Brain microvascular endothelial cell (primary cell): ENCODE measurements around the gene LRRC4C.

ENCODE experiments used
- DNase-seq: peaks from one replicate; pipeline ENCODE4 v3.0.0-alpha.2; 2020
- H3K27ac ChIP-seq: fragments of 250-450 bp; sonication (Bioruptor Pico); 2 replicates; pipeline ENCODE4 v1.5.1; 2020; ENCODE audit warnings: mild to moderate bottlenecking, moderate library complexity
- H3K27me3 ChIP-seq: fragments of 250-450 bp; sonication (Bioruptor Pico); replicated peaks from 2 replicates; pipeline ENCODE4 v1.5.1; 2020; ENCODE audit warnings: mild to moderate bottlenecking
- H3K36me3 ChIP-seq: fragments of 250-450 bp; sonication (Bioruptor Pico); replicated peaks from 2 replicates; pipeline ENCODE4 v1.5.1; 2020; ENCODE audit warnings: mild to moderate bottlenecking
- H3K4me3 ChIP-seq: 2 replicates; pipeline ENCODE4 v1.5.1; 2011; ENCODE audit warnings: low read depth, mild to moderate bottlenecking, control low read depth, low read length, moderate library complexity
- CTCF ChIP-seq: IDR thresholded peaks from 2 replicates; pipeline ENCODE4 v1.5.1; 2011; ENCODE audit warnings: low read depth, mild to moderate bottlenecking, moderate library complexity, low read length, control low read depth, inconsistent platforms; ENCODE audit errors: missing control alignments
- in situ Hi-C: cut with HindIII; loops from 2 replicates; pipeline ENCODE4 v1.10.0; 2017; ENCODE audit warnings: low sequenced_read_pairs, low pct_ligation_motif_present

LRRC4C gene

GRCh38 chr11:41081756-41082285 lies 377.6 kb downstream of the LRRC4C start:
- TF ChIP-seq CTCF = no peak
- in situ Hi-C loops = no loop called here
- no peak for DNase-seq
- Histone ChIP-seq H3K27me3 (no peaks in the 10 kb centered on the region), H3K36me3 (no peaks in the 10 kb centered on the region), H3K27ac (no peak overlapping the region), H3K4me3 (no peak overlapping the region)

- in situ Hi-C loops = no loop called here
- no peak overlapping the region for H3K4me3 ChIP-seq
- H3K36me3 ChIP-seq = no peaks in the 10 kb centered on the region
- H3K27me3 ChIP-seq = no peaks in the 10 kb centered on the region
- DNase-seq = no peak
- H3K27ac ChIP-seq = no peak overlapping the region
- TF ChIP-seq CTCF = no peak
Measured at GRCh38 chr11:41074318-41074717, 385.1 kb downstream of the LRRC4C start.

- DNase-seq = no peak
- in situ Hi-C loops = no loop called here
- no peaks in the 10 kb centered on the region for H3K27me3 ChIP-seq
- H3K27ac ChIP-seq = no peak overlapping the region
- H3K4me3 ChIP-seq = no peak overlapping the region
- H3K36me3 ChIP-seq = no peaks in the 10 kb centered on the region
- TF ChIP-seq CTCF = no peak
Measured at GRCh38 chr11:41065432-41065831, 394.0 kb downstream of the LRRC4C start.

GRCh38 chr11:41058138-41058537 lies 401.3 kb downstream of the LRRC4C start:
- TF ChIP-seq CTCF = no peak
- no peak for DNase-seq
- no peak overlapping the region for H3K4me3 ChIP-seq
- H3K27me3 ChIP-seq = no peaks in the 10 kb centered on the region
- H3K36me3 ChIP-seq = no peaks in the 10 kb centered on the region
- in situ Hi-C loops = no loop called here
- no peak overlapping the region for H3K27ac ChIP-seq

GRCh38 chr11:41056892-41057569 lies 402.4 kb downstream of the LRRC4C start:
- H3K27me3 ChIP-seq = no peaks in the 10 kb centered on the region
- DNase-seq = no peak
- no peak for TF ChIP-seq CTCF
- no peak overlapping the region for H3K27ac ChIP-seq
- in situ Hi-C loops = no loop called here
- H3K4me3 ChIP-seq = no peak overlapping the region
- no peaks in the 10 kb centered on the region for H3K36me3 ChIP-seq

- TF ChIP-seq CTCF = no peak
- in situ Hi-C loops = no loop called here
- Histone ChIP-seq H3K36me3 (no peaks in the 10 kb centered on the region), H3K27me3 (no peaks in the 10 kb centered on the region), H3K27ac (no peak overlapping the region), H3K4me3 (no peak overlapping the region)
- no peak for DNase-seq
Measured at GRCh38 chr11:41053894-41054293, 405.6 kb downstream of the LRRC4C start.
